GM12864 (cell line): ENCODE results near the gene PHTF1.
"Not testable (repeated sequence)": the region's sequence is repeated elsewhere in the genome, so short reads cannot be mapped to it uniquely, and the experiment has no call there.

Experiments
- DNase-seq: peaks from one replicate; pipeline ENCODE4 v3.0.0-alpha.2; 2011; ENCODE audit warnings: low read depth
- H3K4me3 ChIP-seq: 2 replicates; pipeline ENCODE4 v1.5.1; 2011; ENCODE audit warnings: mild to moderate bottlenecking, low read depth, low read length, control low read depth
- CTCF ChIP-seq: IDR thresholded peaks from 2 replicates; pipeline ENCODE4 v1.5.1; 2011; ENCODE audit warnings: low read depth, mild to moderate bottlenecking, moderate library complexity, low read length, control low read depth, inconsistent platforms; ENCODE audit errors: missing control alignments

Gene PHTF1

GRCh38 chr1:113761937-113762336 lies 2.7 kb upstream of the PHTF1 start:
- no peak for DNase-seq
- no peak for TF ChIP-seq CTCF
- no peak overlapping the region for H3K4me3 ChIP-seq

GRCh38 chr1:113760102-113761080 lies 1.1 kb upstream of the PHTF1 start:
- no peak for TF ChIP-seq CTCF
- peak overlapping the region; percentile 68; the same call in 1 of the 2 replicates for H3K4me3 ChIP-seq
- no peak for DNase-seq

- no peak for TF ChIP-seq CTCF
- peak; percentile 26 for DNase-seq
- H3K4me3 ChIP-seq, result peak overlapping the region; percentile 68
These were observed 504 bp downstream of the PHTF1 start for GRCh38 chr1:113758631-113759332.

- no peak overlapping the region for H3K4me3 ChIP-seq
- no peak for DNase-seq
These were observed 2.8 kb downstream of the PHTF1 start for GRCh38 chr1:113756461-113756860.

GRCh38 chr1:113753333-113753732 lies 6.0 kb downstream of the PHTF1 start:
- DNase-seq, H3K4me3 ChIP-seq: not testable (repeated sequence)

More at GRCh38 chr1:113756461-113756860, 2.8 kb downstream of the PHTF1 start:
- no peak for TF ChIP-seq CTCF

GRCh38 chr1:113751516-113751915 lies 7.8 kb downstream of the PHTF1 start:
- H3K4me3 ChIP-seq, result no peak overlapping the region
- no peak for DNase-seq
- TF ChIP-seq CTCF, result no peak

- no peak for TF ChIP-seq CTCF
- H3K4me3 ChIP-seq, result no peak overlapping the region
- DNase-seq, result no peak
These were observed 8.2 kb downstream of the PHTF1 start for GRCh38 chr1:113751114-113751513.
